ENCODE measurements around the gene WDR74.

- TF ChIP-seq NR2C2 (CRISPR knock-in tag; IDR thresholded peaks at IDR 0.05) = no peak
- no peak for TF ChIP-seq CTCF (IDR thresholded peaks at IDR 0.05)
- no peak for TF ChIP-seq ATF2 (CRISPR knock-in tag; IDR thresholded peaks at IDR 0.05; ENCODE audit: borderline replicate concordance, low read depth)
- TF ChIP-seq TEAD4 (CRISPR knock-in tag; IDR thresholded peaks at IDR 0.05) = no peak
Measured at GRCh38 chr11:62805076-62805892, 34.1 kb downstream of the WDR74 start, which contains the start of gene NXF1.

All from WTC11 (cell line).